A673 (cell line): Measurements from ENCODE around the gene CMTM5. TPM values are rescaled to one million over a fixed set of nuclear protein-coding genes. Genes with fewer than 3 reads are reported as not detected.

Experiments
- BruUV-seq: library from RNA; stranded (reverse); fragments of 400-500 nt; replicated peaks from 2 replicates; lab custom pipeline; 2021; lab: Mats Ljungman, UMichigan
- CTCF ChIA-PET: fragments of 300-600 bp; sonication (Branson Sonifier 250); formaldehyde crosslinking; loops from one replicate; lab custom pipeline; 2022; ENCODE audit warnings: antibody characterized with exemption; lab: Charles Lee
- POLR2A ChIA-PET: fragments of 300-600 bp; sonication (Branson Sonifier 250); formaldehyde crosslinking; loops from one replicate; lab custom pipeline; 2022; ENCODE audit warnings: antibody characterized with exemption; ENCODE audit not compliant: low non-redundant PET; lab: Charles Lee
- DNase-seq: peaks from one replicate; pipeline ENCODE4 v3.0.0-alpha.2; 2015; ENCODE audit warnings: low spot score
- H3K27ac ChIP-seq: fragments of 200-600 bp; sonication (generic); 2 replicates; pipeline ENCODE4 v1.5.1; 2016; ENCODE audit warnings: mixed run types, low read depth, mild to moderate bottlenecking, mixed read lengths, antibody characterized with exemption, low read length; ENCODE audit not compliant: poor library complexity, severe bottlenecking
- H3K27me3 ChIP-seq: fragments of 200-600 bp; sonication (generic); replicated peaks from 2 replicates; pipeline ENCODE4 v1.6.1; 2017; ENCODE audit warnings: mixed run types, low read depth, mild to moderate bottlenecking, mixed read lengths, antibody characterized with exemption, low read length; ENCODE audit not compliant: insufficient read depth, poor library complexity
- H3K36me3 ChIP-seq: fragments of 200-600 bp; sonication (generic); 2 replicates; pipeline ENCODE4 v1.6.1; 2016; ENCODE audit warnings: mixed run types, mild to moderate bottlenecking, mixed read lengths, antibody characterized with exemption, low read length; ENCODE audit not compliant: insufficient read depth, poor library complexity, severe bottlenecking
- H3K4me1 ChIP-seq: fragments of 200-600 bp; sonication (generic); 2 replicates; pipeline ENCODE4 v1.6.1; 2017; ENCODE audit warnings: mixed run types, mild to moderate bottlenecking, mixed read lengths, antibody characterized with exemption, low read length; ENCODE audit not compliant: insufficient read depth, poor library complexity, severe bottlenecking
- H3K4me3 ChIP-seq: fragments of 200-600 bp; sonication (generic); 2 replicates; pipeline ENCODE4 v1.5.1; 2016; ENCODE audit warnings: low read depth, mixed run types, mild to moderate bottlenecking, mixed read lengths, low read length; ENCODE audit not compliant: poor library complexity, severe bottlenecking
- H3K9me3 ChIP-seq: fragments of 200-600 bp; sonication (generic); 2 replicates; pipeline ENCODE4 v1.6.1; 2016; ENCODE audit warnings: mixed run types, low read depth, mild to moderate bottlenecking, mixed read lengths, antibody characterized with exemption, low read length; ENCODE audit not compliant: poor library complexity, severe bottlenecking
- CTCF ChIP-seq: fragments of 300-800, 200-600 bp; sonication (generic); conservative IDR thresholded peaks from 2 replicates; pipeline ENCODE4 v1.5.1; 2017; ENCODE audit warnings: low read depth, mild to moderate bottlenecking, antibody characterized with exemption, low read length, moderate library complexity, mixed read lengths
- EZH2 ChIP-seq: fragments of 200-600 bp; sonication (generic); IDR thresholded peaks from 2 replicates; pipeline ENCODE4 v1.6.1; 2017; ENCODE audit warnings: borderline replicate concordance, low read depth, mild to moderate bottlenecking, mixed read lengths, antibody characterized with exemption, low read length; ENCODE audit not compliant: poor library complexity, severe bottlenecking
- intact Hi-C: fragments of 100-400 bp; cut with micrococcal nuclease; formaldehyde crosslinking; loops from one replicate; pipeline ENCODE4 v1.10.0; 2022; ENCODE audit not compliant: unreplicated experiment
- total RNA-seq: library from RNA; stranded (reverse); gene quantifications from 2 replicates; pipeline ENCODE4 v1.2.3, GENCODE V29; 2021

CMTM5 gene
- total RNA-seq, 1 experiment from 2014 or later = not detected

GRCh38 chr14:23360496-23360895 lies 16.4 kb upstream of the CMTM5 start:
- Histone ChIP-seq H3K9me3 (no peaks in the 10 kb centered on the region), H3K27ac (peak overlapping the region; percentile 16), H3K4me1 (peaks cover 11% of the 10 kb centered on the region), H3K4me3 (no peak overlapping the region), H3K27me3 (no peaks in the 10 kb centered on the region), H3K36me3 (peaks cover 70% of the 10 kb centered on the region)
- POLR2A ChIA-PET = no interaction called here
- BruUV-seq = no TSS peak
- DNase-seq = no peak
- CTCF ChIA-PET = no interaction called here
- intact Hi-C loops = no loop called here
- TF ChIP-seq EZH2 (no peak), CTCF (0 out of 2 replicates have a peak, but pooled peaks have one; percentile 18)

GRCh38 chr14:23361320-23361719 lies 15.5 kb upstream of the CMTM5 start:
- Histone ChIP-seq H3K27ac (no peak overlapping the region), H3K4me1 (peaks cover 14% of the 10 kb centered on the region), H3K9me3 (no peaks in the 10 kb centered on the region), H3K36me3 (peaks cover 65% of the 10 kb centered on the region), H3K27me3 (no peaks in the 10 kb centered on the region), H3K4me3 (no peak overlapping the region)
- no peak for DNase-seq
- BruUV-seq = no TSS peak
- no peak for TF ChIP-seq CTCF
- TF ChIP-seq EZH2 = no peak
- ChIA-PET CTCF (interaction anchor here (0.6 kb wide), 2 partner anchors 41 to 66 kb away, joined by 3 to 5 read pairs; no protein-coding TSS in a partner anchor), POLR2A (no interaction called here)
- intact Hi-C loops = no loop called here

GRCh38 chr14:23361763-23362162 lies 15.1 kb upstream of the CMTM5 start:
- no TSS peak for BruUV-seq
- no peak for DNase-seq
- intact Hi-C loops = no loop called here
- H3K9me3 ChIP-seq = no peaks in the 10 kb centered on the region
- peaks cover 63% of the 10 kb centered on the region for H3K36me3 ChIP-seq
- no peaks in the 10 kb centered on the region for H3K27me3 ChIP-seq
- no peak overlapping the region for H3K27ac ChIP-seq
- ChIA-PET POLR2A (no interaction called here), CTCF (interaction anchor here (0.6 kb wide), 1 partner anchor 41 kb away, joined by 5 read pairs; no protein-coding TSS in a partner anchor)
- no peak overlapping the region for H3K4me3 ChIP-seq
- TF ChIP-seq CTCF = no peak
- TF ChIP-seq EZH2 = no peak
- peaks cover 18% of the 10 kb centered on the region for H3K4me1 ChIP-seq
